GM18505 (cell line): Measurements from ENCODE around the gene NPDC1.
A peak's percentile ranks its signal among the peaks of the same experiment; 100 is the strongest.

Experiments
- ATAC-seq: cut with Tn5 transposase; IDR thresholded peaks from one replicate; pipeline ENCODE4 v1.9.1; 2021; ENCODE audit not compliant: unreplicated experiment
- POLR2A ChIP-seq: IDR thresholded peaks from 4 replicates; pipeline ENCODE4 v1.6.1; 2011; ENCODE audit warnings: borderline replicate concordance; ENCODE audit not compliant: insufficient read depth, insufficient read length; ENCODE audit errors: extremely low read depth

NPDC1 gene

GRCh38 chr9:137079401-137079787 is 33.4 kb upstream of the NPDC1 start:
- ATAC-seq: no peak

GRCh38 chr9:137078701-137079400 is 32.9 kb upstream of the NPDC1 start:
- TF ChIP-seq POLR2A: no peak
- no peak for ATAC-seq

More at GRCh38 chr9:137079401-137079787, 33.4 kb upstream of the NPDC1 start:
- no peak for TF ChIP-seq POLR2A

- peak; percentile 21 for ATAC-seq
- no peak for TF ChIP-seq POLR2A
Observed at GRCh38 chr9:137077758-137078693, 32.0 kb upstream of the NPDC1 start.

- ATAC-seq: peak; percentile 57
- peak; percentile 64 for TF ChIP-seq POLR2A
Observed at GRCh38 chr9:137077010-137077747, 31.2 kb upstream of the NPDC1 start, which contains the start of gene UAP1L1. Gene UAP1L1, plus strand, starts transcription at chr9:137077517. Its CDS starts 16 bp downstream, at chr9:137077533.

- ATAC-seq: no peak
- TF ChIP-seq POLR2A: no peak
Observed at GRCh38 chr9:137076636-137077009, 30.6 kb upstream of the NPDC1 start.

- no peak for ATAC-seq
Observed at GRCh38 chr9:137075275-137075775, 29.3 kb upstream of the NPDC1 start.

GRCh38 chr9:137074657-137075274 is 28.8 kb upstream of the NPDC1 start:
- TF ChIP-seq POLR2A: no peak
- ATAC-seq: no peak

More at GRCh38 chr9:137075275-137075775, 29.3 kb upstream of the NPDC1 start:
- no peak for TF ChIP-seq POLR2A

- TF ChIP-seq POLR2A: no peak
- ATAC-seq: no peak
Observed at GRCh38 chr9:137073992-137074399, 28.0 kb upstream of the NPDC1 start.

- TF ChIP-seq POLR2A: no peak
- ATAC-seq: no peak
Observed at GRCh38 chr9:137071282-137071681, 25.3 kb upstream of the NPDC1 start.

- TF ChIP-seq POLR2A: no peak
- ATAC-seq: peak; percentile 8
Observed at GRCh38 chr9:137070906-137071275, 24.9 kb upstream of the NPDC1 start.

GRCh38 chr9:137070201-137070905 is 24.4 kb upstream of the NPDC1 start, which contains the start of gene SAPCD2:
Gene SAPCD2, minus strand, starts transcription at chr9:137070557. Its CDS starts 97 bp downstream, at chr9:137070460.
- TF ChIP-seq POLR2A: peak; percentile 61
- peak; percentile 69 for ATAC-seq
